Measurements from ENCODE around the gene RAPGEF4. TPM values are rescaled to one million over a fixed set of nuclear protein-coding genes. Genes with fewer than 3 reads are reported as not detected.

The RAPGEF4 gene
- total RNA-seq, 1 experiment from 2014 or later = 0.59 TPM

DNA sequence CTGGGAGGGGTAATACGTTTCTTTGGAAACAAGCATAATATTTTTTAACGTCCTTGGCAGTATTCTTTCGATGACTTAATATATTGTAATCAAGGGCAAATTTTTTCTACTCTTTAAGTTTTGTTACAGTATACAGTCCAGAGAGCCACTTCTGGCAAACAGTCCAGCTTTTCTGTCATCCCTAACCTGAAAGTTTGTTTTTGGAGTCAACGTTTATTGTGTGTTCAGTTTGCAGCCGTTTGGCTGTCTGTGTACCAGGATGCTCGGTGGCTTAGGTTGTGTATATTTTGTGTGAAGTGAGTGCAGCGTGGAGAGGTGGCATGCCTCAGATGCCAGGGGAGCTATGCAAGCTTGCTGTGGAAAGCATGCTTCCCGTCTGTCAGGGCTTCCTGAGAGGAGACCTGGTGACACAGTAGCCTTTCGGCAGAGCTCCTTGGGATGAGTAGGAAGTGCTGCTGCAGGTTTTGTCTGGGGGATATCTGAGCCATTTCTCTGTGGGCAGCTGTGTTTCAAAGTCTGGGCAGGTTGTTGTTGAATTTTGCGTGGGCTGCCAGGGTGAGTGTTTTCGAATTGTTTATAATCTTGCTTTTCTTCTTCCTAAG, 354.7 kb downstream of the RAPGEF4 start (continued):
- TF ChIP-seq, protein P1, sequence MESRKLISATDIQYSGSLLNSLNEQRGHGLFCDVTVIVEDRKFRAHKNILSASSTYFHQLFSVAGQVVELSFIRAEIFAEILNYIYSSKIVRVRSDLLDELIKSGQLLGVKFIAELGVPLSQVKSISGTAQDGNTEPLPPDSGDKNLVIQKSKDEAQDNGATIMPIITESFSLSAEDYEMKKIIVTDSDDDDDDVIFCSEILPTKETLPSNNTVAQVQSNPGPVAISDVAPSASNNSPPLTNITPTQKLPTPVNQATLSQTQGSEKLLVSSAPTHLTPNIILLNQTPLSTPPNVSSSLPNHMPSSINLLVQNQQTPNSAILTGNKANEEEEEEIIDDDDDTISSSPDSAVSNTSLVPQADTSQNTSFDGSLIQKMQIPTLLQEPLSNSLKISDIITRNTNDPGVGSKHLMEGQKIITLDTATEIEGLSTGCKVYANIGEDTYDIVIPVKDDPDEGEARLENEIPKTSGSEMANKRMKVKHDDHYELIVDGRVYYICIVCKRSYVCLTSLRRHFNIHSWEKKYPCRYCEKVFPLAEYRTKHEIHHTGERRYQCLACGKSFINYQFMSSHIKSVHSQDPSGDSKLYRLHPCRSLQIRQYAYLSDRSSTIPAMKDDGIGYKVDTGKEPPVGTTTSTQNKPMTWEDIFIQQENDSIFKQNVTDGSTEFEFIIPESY (IDR thresholded peaks at IDR 0.05; ENCODE audit: extremely low read depth, insufficient replicate concordance, low read length) = no peak
- TF ChIP-seq SRF (IDR thresholded peaks at IDR 0.05; ENCODE audit: low read depth) = no peak
- TF ChIP-seq ELF1 (IDR thresholded peaks at IDR 0.05; ENCODE audit: borderline replicate concordance, low read depth) = no peak
- no peak for TF ChIP-seq SIN3A (IDR thresholded peaks at IDR 0.05; ENCODE audit: low read depth)

GRCh38 chr2:173090973-173091660, 355.5 kb downstream of the RAPGEF4 start:
- Histone ChIP-seq H3K9me3 (ENCODE audit: control insufficient read depth in 1 of 2, insufficient read depth in 1 of 2, low read depth in 1 of 2, low read length in 2 of 2) (no peaks in the 10 kb centered on the region), H3K36me3 (ENCODE audit: control insufficient read depth in 1 of 2, insufficient read depth in 2 of 2, low read length in 2 of 2) (no peaks in the 10 kb centered on the region), H3K27me3 (ENCODE audit: insufficient read depth, low read length) (no peaks in the 10 kb centered on the region), H3K4me1 (ENCODE audit: control insufficient read depth in 1 of 2, insufficient read depth in 2 of 2, low read length in 2 of 2) (no peaks in the 10 kb centered on the region), H3K4me3 (replicated peaks in 1 of 2; ENCODE audit: low read depth in 1 of 2, low read length in 2 of 2) (no peak overlapping the region), H3K4me2 (ENCODE audit: low read length) (no peak overlapping the region), H3K9me2 (ENCODE audit: insufficient read depth) (no peaks in the 10 kb centered on the region), H4K20me1 (ENCODE audit: insufficient read depth) (no peaks in the 10 kb centered on the region), H3K79me2 (ENCODE audit: insufficient read depth, low read length) (peaks cover 57% of the 10 kb centered on the region), H3K27ac (ENCODE audit: low read depth, low read length) (no peak overlapping the region), H3K9ac (ENCODE audit: low read length) (no peak overlapping the region), H2AFZ (ENCODE audit: low read depth, low read length, poor library complexity, severe bottlenecking) (no peak overlapping the region)
- ChIA-PET CTCF (interaction anchor here (1.1 kb wide), 1 partner anchor 8 kb away, joined by 3 read pairs; no protein-coding TSS in a partner anchor), POLR2A (no interaction called here), RAD21 (ENCODE audit: low non-redundant PET in 1 of 2, low total read pairs in 2 of 2, uncharacterized antibody in 2 of 2, unreplicated experiment in 2 of 2) (interaction anchor here in 1 of 2 experiments (0.7 to 1.4 kb wide), 2 partner anchors 64 to 119 kb away, joined by 3 read pairs; no protein-coding TSS in a partner anchor)
- ATAC-seq = 0 out of 2 replicates have a peak, but pooled peaks have one; percentile 38
- no peak for DNase-seq (ENCODE audit: low read depth, low spot score)
- TF ChIP-seq REST (IDR thresholded peaks at IDR 0.05; ENCODE audit: low read depth) (no peak), RAD21 (IDR thresholded peaks at IDR 0.05; ENCODE audit: low read depth) (peak; percentile 27; the same call in 1 of the 2 replicates)
- TF ChIP-seq, protein P2, sequence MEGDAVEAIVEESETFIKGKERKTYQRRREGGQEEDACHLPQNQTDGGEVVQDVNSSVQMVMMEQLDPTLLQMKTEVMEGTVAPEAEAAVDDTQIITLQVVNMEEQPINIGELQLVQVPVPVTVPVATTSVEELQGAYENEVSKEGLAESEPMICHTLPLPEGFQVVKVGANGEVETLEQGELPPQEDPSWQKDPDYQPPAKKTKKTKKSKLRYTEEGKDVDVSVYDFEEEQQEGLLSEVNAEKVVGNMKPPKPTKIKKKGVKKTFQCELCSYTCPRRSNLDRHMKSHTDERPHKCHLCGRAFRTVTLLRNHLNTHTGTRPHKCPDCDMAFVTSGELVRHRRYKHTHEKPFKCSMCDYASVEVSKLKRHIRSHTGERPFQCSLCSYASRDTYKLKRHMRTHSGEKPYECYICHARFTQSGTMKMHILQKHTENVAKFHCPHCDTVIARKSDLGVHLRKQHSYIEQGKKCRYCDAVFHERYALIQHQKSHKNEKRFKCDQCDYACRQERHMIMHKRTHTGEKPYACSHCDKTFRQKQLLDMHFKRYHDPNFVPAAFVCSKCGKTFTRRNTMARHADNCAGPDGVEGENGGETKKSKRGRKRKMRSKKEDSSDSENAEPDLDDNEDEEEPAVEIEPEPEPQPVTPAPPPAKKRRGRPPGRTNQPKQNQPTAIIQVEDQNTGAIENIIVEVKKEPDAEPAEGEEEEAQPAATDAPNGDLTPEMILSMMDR (IDR thresholded peaks at IDR 0.05 in 2 of 3, conservative IDR thresholded peaks at IDR 0.05 in 1 of 3; ENCODE audit: borderline replicate concordance in 1 of 3, insufficient read depth in 1 of 3, low read depth in 2 of 3, low read length in 2 of 3) = peak in 2 of 3 experiments; percentile 38 to 39; a peak in 4 of 6 replicates
- BruUV-seq (replicated peaks) = no TSS peak
- intact Hi-C loops (cut with micrococcal nuclease) = no loop called here
